ENCODE measurements around the gene LGI1.

- TF ChIP-seq POLR2A (IDR thresholded peaks at IDR 0.05; ENCODE audit: extremely low read depth, insufficient read length) (no peak), CTCF (IDR thresholded peaks at IDR 0.05; ENCODE audit: low read depth, low read length) (no peak), MAX (IDR thresholded peaks at IDR 0.05; ENCODE audit: low read depth, low read length) (no peak), MYC (IDR thresholded peaks at IDR 0.05; ENCODE audit: low read depth, low read length) (no peak)
These were observed 10.1 kb downstream of the LGI1 start for GRCh38 chr10:93767724-93768399.

Measured in NB4 (cell line).